Immature natural killer cell (primary cell): ENCODE data around the gene CUZD1. TPM values are rescaled to one million over a fixed set of nuclear protein-coding genes. Genes with fewer than 3 reads are reported as not detected.

ENCODE experiments used
- DNase-seq, 3 donors: peaks; one replicate each; pipeline ENCODE4 v3.0.0; 2022; ENCODE audit warnings: mixed read lengths in 1 of 3
- H3K27ac Mint-ChIP-seq, 6 donors: one replicate each; pipeline ENCODE4 v1.8.0; 2020; ENCODE audit warnings: mixed read lengths in 6 of 6, mild to moderate bottlenecking in 5 of 6, inconsistent platforms in 4 of 6, moderate library complexity in 3 of 6
- H3K27me3 Mint-ChIP-seq, 3 donors: one replicate each; pipeline ENCODE4 v1.8.0; 2020 to 2021; ENCODE audit warnings: low read depth in 3 of 3, mild to moderate bottlenecking in 3 of 3, mixed read lengths in 3 of 3, moderate library complexity in 3 of 3, inconsistent platforms in 1 of 3
- H3K36me3 Mint-ChIP-seq, 3 donors: one replicate each; pipeline ENCODE4 v1.8.0; 2020; ENCODE audit warnings: mixed read lengths in 3 of 3, inconsistent platforms in 2 of 3, mild to moderate bottlenecking in 2 of 3
- H3K4me1 Mint-ChIP-seq, 2 donors: one replicate each; pipeline ENCODE4 v1.8.0; 2020; ENCODE audit warnings: inconsistent platforms in 2 of 2, mild to moderate bottlenecking in 2 of 2, mixed read lengths in 2 of 2, moderate library complexity in 1 of 2
- H3K4me3 Mint-ChIP-seq, 5 donors: one replicate each; pipeline ENCODE4 v1.8.0; 2020; ENCODE audit warnings: mild to moderate bottlenecking in 5 of 5, mixed read lengths in 5 of 5, inconsistent platforms in 3 of 5, moderate library complexity in 3 of 5
- H3K9me3 Mint-ChIP-seq, 6 donors: one replicate each; pipeline ENCODE4 v1.8.0; 2020; ENCODE audit warnings: mild to moderate bottlenecking in 6 of 6, mixed read lengths in 6 of 6, inconsistent platforms in 4 of 6, moderate library complexity in 3 of 6
- polyA plus RNA-seq, 3 donors: library from polyadenylated mRNA; unstranded; fragments of 300-500 nt; fragmentation: Illumina TruSeq; gene quantifications; one replicate each; pipeline ENCODE4 v1.2.3, GENCODE V29; 2021

Gene CUZD1
- polyA plus RNA-seq, 3 donors from 2014 or later, result 0.53 to 0.82 TPM; not detected in 1

DNA sequence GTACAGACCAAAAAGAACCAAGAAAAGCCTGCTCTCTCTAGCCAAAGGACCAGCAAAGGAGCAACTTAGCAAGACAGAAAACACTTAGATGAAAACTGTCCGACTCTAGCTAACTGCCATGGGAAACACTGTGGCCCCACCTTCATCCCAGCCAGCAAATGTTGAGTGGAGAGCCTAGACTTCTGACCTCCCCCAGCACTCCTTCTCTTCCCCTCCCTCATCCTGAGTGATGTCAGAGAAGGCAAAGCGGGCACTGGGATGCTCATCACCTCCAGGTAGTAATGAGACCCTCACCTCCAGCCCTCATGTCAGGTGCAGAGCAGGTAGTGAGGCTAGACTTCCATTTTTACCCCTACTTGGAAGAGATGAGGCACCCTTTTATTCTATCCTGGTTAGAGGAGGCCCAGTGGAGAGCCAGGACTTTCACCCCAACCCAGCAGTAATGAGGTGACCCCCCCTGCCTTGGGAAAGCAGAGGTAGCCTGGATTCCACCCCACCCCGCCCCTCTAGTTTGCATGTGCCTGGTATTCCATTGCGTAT lies 16.9 kb downstream of the CUZD1 start:
- H3K9me3 Mint-ChIP-seq, result no peaks in the 10 kb centered on the region
- peaks cover 0 to 8% (median 2%) of the 10 kb centered on the region in 3 donors for H3K27me3 Mint-ChIP-seq
- DNase-seq, result no peak
- H3K4me1 Mint-ChIP-seq, result no peaks in the 10 kb centered on the region
- no peak overlapping the region for H3K4me3 Mint-ChIP-seq
- no peak overlapping the region for H3K27ac Mint-ChIP-seq
- H3K36me3 Mint-ChIP-seq, result peaks cover 12 to 27% (median 14%) of the 10 kb centered on the region in 3 donors

DNA sequence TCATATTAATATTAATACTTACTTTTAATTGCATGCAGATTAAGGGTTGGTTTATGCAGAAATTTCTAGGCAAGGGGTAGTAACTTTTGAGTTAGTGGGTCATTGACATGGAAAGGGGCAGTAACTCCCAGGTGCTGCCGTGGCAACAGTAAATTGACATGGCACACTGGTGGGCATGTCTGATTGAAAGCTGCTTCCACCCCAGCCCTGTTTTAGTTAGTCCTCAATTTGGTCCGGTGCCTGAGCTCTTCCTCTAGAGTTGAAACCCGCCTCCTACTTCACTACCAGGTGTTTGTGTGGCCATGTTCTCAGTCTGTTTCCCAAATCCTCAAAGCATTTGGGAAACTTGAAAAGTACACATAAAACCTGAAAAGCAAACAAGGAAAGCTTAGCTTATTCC lies 18.4 kb downstream of the CUZD1 start:
- peaks cover 11 to 17% (median 14%) of the 10 kb centered on the region in 3 donors for H3K36me3 Mint-ChIP-seq
- H3K27me3 Mint-ChIP-seq, result peaks cover 0 to 8% (median 2%) of the 10 kb centered on the region in 3 donors
- H3K4me3 Mint-ChIP-seq, result no peak overlapping the region
- no peak for DNase-seq
- H3K27ac Mint-ChIP-seq, result no peak overlapping the region
- H3K4me1 Mint-ChIP-seq, result no peaks in the 10 kb centered on the region
- H3K9me3 Mint-ChIP-seq, result no peaks in the 10 kb centered on the region

DNA sequence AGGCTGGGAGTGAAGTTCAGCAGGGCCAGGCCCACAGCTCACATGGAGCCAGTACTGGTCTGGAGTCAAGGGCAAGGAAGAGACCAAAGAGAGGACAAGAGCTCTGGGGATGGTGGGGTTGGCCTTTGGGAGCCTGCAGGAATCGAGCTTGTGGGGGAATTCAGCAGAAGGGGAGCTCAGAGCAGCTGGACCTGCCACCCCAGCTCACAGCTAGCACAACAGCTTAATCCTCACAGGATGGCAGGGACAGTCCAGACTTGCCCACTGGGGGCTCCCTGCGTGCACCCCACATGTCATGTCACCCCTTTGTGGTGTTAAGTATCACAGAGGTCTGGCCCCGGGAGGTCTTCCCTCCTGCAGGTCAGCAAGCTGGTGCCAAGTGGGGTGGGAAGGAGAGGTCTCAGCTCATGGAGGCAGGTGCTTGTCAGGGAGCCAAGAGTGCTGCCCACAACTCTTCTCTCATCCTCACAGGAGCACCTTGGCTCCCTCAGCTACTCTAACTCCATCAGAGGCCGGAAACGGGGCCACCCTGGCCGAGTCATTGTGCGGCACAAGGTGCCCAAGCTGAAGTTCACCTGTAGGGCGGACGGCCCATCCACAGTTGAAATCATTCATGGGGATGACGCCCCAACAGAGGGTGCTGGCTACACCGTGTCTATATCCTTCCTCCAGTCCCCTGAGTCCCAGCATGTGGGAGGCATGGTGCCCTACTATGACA lies 22.5 kb downstream of the CUZD1 start:
- H3K9me3 Mint-ChIP-seq, result no peaks in the 10 kb centered on the region
- no peak overlapping the region for H3K27ac Mint-ChIP-seq
- H3K4me3 Mint-ChIP-seq, result no peak overlapping the region
- no peaks in the 10 kb centered on the region for H3K4me1 Mint-ChIP-seq
- no peak for DNase-seq
- peaks cover 4 to 18% (median 8%) of the 10 kb centered on the region in 3 donors for H3K27me3 Mint-ChIP-seq
- H3K36me3 Mint-ChIP-seq, result no peaks in the 10 kb centered on the region

DNA sequence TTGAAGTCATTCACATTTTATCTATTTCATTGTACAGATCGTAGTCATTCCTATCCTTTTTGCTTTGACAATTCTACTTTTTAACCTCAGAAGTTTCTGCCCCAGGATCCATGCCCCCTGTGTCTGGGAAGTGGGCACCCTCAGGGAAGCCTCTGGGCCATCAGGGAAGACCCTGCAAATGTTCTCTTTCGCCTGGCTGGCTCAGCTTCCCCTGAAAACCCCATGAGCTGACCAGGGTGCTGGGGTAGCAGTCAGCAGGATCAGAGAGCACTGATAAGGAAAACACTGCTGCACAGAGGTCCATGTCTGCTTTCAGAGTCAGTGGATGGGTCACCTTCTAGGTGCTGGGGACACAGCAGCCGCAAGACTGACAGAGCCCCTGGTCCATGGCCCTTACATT lies 23.8 kb downstream of the CUZD1 start:
- Mint-ChIP-seq H3K9me3 (peaks cover 0 to 3% (median 0%) of the 10 kb centered on the region in 6 donors), H3K4me1 (no peaks in the 10 kb centered on the region), H3K27me3 (peaks cover 4 to 21% (median 8%) of the 10 kb centered on the region in 3 donors), H3K4me3 (no peak overlapping the region), H3K36me3 (no peaks in the 10 kb centered on the region), H3K27ac (no peak overlapping the region)
- DNase-seq, result no peak

DNA sequence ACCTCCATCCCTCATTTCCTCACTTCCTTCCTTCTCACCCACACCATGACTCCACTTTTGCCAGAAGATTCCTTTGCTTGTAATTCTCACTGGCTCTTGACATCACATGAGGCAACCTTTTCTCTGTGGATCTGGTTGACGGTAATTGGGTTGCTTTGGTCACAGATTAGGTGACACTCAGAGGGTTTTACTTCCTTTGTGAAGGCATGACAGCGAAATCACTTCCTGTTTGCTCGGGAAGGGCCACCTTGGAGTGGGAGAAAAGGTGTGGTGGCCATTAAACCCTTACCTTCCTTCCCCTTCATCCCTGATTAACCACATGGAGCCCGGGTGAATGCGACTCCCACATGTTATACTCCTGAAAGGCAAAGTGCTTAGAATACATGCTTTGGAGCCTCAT lies 30.2 kb downstream of the CUZD1 start:
- Mint-ChIP-seq H3K27ac (no peak overlapping the region), H3K27me3 (peaks cover 8 to 10% (median 9%) of the 10 kb centered on the region in 3 donors), H3K9me3 (peaks cover 0 to 3% (median 0%) of the 10 kb centered on the region in 6 donors), H3K4me1 (no peaks in the 10 kb centered on the region), H3K4me3 (no peak overlapping the region), H3K36me3 (no peaks in the 10 kb centered on the region)
- no peak for DNase-seq

DNA sequence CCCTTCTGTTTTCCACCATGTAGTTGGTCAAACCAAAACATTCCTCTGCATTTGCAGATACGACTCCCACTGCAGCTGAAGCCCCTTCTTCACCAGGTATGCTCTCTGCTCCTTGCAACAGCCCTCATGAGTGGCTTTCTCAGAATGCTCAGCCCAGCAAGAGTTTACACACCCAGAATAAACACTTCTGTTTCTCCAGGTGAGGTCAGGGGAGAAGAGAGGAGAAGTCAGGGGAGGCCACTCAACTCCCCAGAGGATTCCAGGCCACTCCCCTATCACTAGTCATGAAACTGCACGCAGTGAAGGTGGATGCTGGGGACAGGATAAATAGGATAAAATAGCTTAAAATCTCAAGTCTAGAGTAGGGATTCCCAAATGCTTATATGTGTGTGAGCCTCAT lies 31.2 kb downstream of the CUZD1 start:
- Mint-ChIP-seq H3K4me3 (no peak overlapping the region), H3K9me3 (peaks cover 0 to 3% (median 0%) of the 10 kb centered on the region in 6 donors), H3K27me3 (peaks cover 6 to 9% (median 6%) of the 10 kb centered on the region in 3 donors), H3K27ac (no peak overlapping the region), H3K4me1 (no peaks in the 10 kb centered on the region), H3K36me3 (no peaks in the 10 kb centered on the region)
- no peak for DNase-seq

DNA sequence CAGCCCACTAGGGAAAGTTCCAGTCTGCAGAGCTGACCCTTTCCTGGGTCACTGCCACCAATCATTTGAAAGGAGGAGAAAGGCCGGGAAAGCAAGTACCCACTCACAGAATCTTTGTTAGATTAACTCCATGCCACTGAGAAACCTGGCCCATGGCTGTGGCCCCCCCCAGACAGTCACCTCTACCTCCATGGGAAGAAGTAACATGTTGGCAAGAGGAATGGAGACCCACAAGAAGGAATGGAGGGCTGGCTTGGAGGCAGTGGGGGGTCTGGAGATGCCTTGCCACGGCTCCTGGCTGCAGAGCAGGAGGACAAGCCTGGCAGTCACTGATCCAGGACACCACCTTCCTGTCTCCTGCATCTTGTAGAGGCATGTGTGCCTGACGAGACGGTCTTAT lies 32.9 kb downstream of the CUZD1 start:
- no peaks in the 10 kb centered on the region for H3K4me1 Mint-ChIP-seq
- H3K4me3 Mint-ChIP-seq, result no peak overlapping the region
- no peak for DNase-seq
- H3K36me3 Mint-ChIP-seq, result no peaks in the 10 kb centered on the region
- H3K9me3 Mint-ChIP-seq, result peaks cover 0 to 2% (median 0%) of the 10 kb centered on the region in 6 donors
- peaks cover 4 to 6% (median 4%) of the 10 kb centered on the region in 3 donors for H3K27me3 Mint-ChIP-seq
- no peak overlapping the region for H3K27ac Mint-ChIP-seq

DNA sequence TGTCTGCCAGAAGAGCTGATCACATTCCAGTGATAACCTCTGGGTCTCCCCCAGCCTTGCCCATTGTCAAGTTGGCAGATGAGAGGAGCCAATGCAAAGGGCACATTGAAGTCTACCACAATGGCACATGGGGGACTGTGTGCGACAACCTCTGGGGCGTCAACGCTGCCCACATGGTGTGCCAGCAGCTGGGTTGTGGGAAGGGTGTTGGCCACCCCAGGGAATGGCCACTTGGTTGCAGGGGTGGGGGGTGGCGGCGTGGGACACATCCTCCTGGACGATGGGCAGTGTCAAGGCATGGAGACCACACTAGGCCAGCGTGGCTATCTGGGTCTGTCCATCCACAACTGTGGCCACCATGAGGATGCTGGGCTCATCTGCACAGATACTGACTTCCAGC lies 43.4 kb downstream of the CUZD1 start:
- Mint-ChIP-seq H3K36me3 (no peaks in the 10 kb centered on the region), H3K27me3 (peaks cover 0 to 9% (median 0%) of the 10 kb centered on the region in 3 donors), H3K4me3 (no peak overlapping the region), H3K9me3 (peaks cover 0 to 3% (median 0%) of the 10 kb centered on the region in 6 donors), H3K27ac (no peak overlapping the region), H3K4me1 (no peaks in the 10 kb centered on the region)
- no peak for DNase-seq

DNA sequence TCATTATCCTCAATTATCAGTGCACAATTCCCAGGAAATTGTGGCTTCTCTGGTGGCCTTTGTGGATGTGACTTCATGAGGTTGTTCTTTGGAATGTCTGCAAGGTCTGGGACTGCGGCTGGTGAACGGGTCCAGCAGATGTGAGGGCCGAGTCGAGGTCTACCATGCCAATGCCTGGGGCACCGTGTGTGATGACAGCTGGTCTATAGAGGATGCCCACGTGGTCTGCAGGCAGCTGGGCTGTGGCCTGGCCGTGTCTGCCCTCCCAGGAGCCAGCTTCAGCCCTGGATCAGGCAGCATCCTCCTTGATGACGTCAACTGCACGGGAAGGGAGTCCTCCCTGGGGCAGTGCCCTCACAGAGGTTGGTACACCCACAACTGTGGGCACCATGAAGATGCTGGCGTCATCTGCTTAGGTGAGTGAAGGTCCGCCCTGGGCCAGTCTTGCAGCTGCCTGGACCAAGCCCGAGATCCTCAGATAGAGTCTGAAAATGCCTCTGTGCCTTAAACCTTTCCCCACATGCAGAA lies 46.9 kb downstream of the CUZD1 start:
- no peaks in the 10 kb centered on the region for H3K36me3 Mint-ChIP-seq
- H3K9me3 Mint-ChIP-seq, result peaks cover 0 to 3% (median 0%) of the 10 kb centered on the region in 6 donors
- H3K4me1 Mint-ChIP-seq, result no peaks in the 10 kb centered on the region
- no peak overlapping the region for H3K4me3 Mint-ChIP-seq
- no peak for DNase-seq
- H3K27ac Mint-ChIP-seq, result no peak overlapping the region
- peaks cover 0 to 9% (median 3%) of the 10 kb centered on the region in 3 donors for H3K27me3 Mint-ChIP-seq

DNA sequence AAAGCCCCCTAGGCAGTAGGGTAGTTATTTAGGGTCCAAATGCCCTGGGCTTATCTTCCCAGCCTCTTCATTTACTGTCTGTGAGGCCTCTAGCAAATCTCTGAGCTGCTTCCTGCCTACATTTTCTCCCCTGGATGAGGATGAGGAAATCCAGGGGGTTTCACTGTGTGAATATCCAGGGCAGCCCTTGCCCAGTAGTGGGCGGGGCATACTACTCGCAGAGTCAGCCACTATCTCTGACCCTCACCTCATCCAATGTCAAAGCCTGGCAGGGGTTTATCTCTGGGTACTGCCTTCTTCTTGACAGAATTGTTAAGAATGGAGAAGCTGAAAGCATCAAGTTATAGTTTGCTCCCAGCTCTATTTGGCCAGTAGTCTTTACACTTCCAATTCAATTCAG lies 48.9 kb downstream of the CUZD1 start:
- Mint-ChIP-seq H3K9me3 (no peaks in the 10 kb centered on the region), H3K4me1 (no peaks in the 10 kb centered on the region), H3K27ac (no peak overlapping the region), H3K4me3 (no peak overlapping the region), H3K36me3 (no peaks in the 10 kb centered on the region), H3K27me3 (peaks cover 1 to 7% (median 3%) of the 10 kb centered on the region in 3 donors)
- no peak for DNase-seq

DNA sequence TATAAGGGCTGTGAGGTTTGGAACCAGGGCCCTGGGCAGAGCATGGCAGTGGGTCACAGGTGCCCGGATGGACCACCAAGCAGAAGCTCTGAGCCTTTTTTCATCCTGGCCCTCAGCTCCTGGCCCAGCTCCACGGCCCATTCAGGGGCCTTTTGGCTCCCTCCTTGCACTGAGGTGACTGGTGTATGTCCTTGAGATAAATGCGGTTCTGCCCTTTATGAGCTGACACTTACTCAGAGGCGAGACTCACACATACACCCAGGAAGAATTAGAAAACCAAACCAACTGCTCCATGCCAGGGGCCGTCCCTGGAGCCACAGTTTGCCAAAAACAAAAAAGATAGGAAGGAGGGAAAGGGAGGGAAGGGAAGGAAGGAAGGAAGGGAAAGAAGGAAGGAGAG lies 49.7 kb downstream of the CUZD1 start:
- H3K27ac Mint-ChIP-seq, result no peak overlapping the region
- H3K9me3 Mint-ChIP-seq, result no peaks in the 10 kb centered on the region
- H3K36me3 Mint-ChIP-seq, result no peaks in the 10 kb centered on the region
- H3K4me3 Mint-ChIP-seq, result no peak overlapping the region
- peaks cover 1 to 7% (median 3%) of the 10 kb centered on the region in 3 donors for H3K27me3 Mint-ChIP-seq
- DNase-seq, result no peak
- H3K4me1 Mint-ChIP-seq, result no peaks in the 10 kb centered on the region

DNA sequence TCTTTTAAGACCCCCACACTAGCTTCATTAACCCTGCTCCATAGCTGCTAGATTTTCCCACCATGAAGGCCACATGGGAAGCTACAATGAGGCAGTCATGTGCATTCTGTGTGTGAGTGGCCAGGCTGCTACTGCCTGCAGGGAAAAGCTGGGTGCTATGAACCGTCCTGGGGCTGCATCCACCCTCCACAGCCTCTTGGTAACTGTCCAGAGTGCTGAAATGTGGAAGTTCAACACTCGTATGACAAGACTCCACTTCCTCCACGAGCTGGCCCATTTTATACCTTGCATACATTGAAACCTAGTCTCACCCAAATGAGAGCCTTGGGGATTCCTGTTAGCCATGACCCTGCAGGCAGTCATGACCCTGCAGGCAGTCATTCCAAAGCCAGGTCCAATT lies 59.4 kb downstream of the CUZD1 start:
- no peak for DNase-seq
- no peak overlapping the region for H3K27ac Mint-ChIP-seq
- peaks cover 0 to 4% (median 0%) of the 10 kb centered on the region in 6 donors for H3K9me3 Mint-ChIP-seq
- H3K27me3 Mint-ChIP-seq, result peaks cover 0 to 4% (median 1%) of the 10 kb centered on the region in 3 donors
- H3K4me1 Mint-ChIP-seq, result no peaks in the 10 kb centered on the region
- H3K4me3 Mint-ChIP-seq, result no peak overlapping the region
- no peaks in the 10 kb centered on the region for H3K36me3 Mint-ChIP-seq

DNA sequence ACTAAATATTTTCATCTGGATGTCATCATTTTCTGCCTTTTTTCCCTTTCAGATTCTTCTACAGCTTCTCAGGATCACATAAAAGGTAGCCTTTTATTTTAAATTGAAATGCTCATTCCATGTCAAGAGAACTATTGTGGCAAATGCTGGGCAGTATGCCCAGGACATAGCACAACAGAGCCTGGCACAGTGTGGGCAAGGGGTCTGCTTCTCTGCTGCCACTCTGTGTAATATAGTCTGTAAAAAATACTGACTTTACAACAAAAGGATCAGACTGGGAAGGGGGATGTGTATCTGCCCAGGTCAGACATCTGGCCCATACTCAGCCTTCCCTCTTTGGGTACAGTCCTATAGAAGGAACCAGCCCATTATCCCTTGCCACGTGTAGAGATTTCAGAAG lies 62.7 kb downstream of the CUZD1 start:
- DNase-seq, result no peak

More for the DNA sequence above, 62.7 kb downstream of the CUZD1 start:
- peaks cover 0 to 6% (median 1%) of the 10 kb centered on the region in 3 donors for H3K27me3 Mint-ChIP-seq
- no peaks in the 10 kb centered on the region for H3K36me3 Mint-ChIP-seq
- peaks cover 0 to 2% (median 0%) of the 10 kb centered on the region in 6 donors for H3K9me3 Mint-ChIP-seq
- H3K4me3 Mint-ChIP-seq, result no peak overlapping the region
- no peaks in the 10 kb centered on the region for H3K4me1 Mint-ChIP-seq
- no peak overlapping the region for H3K27ac Mint-ChIP-seq
